ENCODE data around the gene ARHGAP19. TPM values are rescaled to one million over a fixed set of nuclear protein-coding genes. Genes with fewer than 3 reads are reported as not detected.

ARHGAP19 gene, protein sequence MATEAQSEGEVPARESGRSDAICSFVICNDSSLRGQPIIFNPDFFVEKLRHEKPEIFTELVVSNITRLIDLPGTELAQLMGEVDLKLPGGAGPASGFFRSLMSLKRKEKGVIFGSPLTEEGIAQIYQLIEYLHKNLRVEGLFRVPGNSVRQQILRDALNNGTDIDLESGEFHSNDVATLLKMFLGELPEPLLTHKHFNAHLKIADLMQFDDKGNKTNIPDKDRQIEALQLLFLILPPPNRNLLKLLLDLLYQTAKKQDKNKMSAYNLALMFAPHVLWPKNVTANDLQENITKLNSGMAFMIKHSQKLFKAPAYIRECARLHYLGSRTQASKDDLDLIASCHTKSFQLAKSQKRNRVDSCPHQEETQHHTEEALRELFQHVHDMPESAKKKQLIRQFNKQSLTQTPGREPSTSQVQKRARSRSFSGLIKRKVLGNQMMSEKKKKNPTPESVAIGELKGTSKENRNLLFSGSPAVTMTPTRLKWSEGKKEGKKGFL
- total RNA-seq (2022; extraction: Qiagen RNA extraction), result 4.6 to 6.4 TPM (median 5.1 TPM) in 5 replicates

DNA sequence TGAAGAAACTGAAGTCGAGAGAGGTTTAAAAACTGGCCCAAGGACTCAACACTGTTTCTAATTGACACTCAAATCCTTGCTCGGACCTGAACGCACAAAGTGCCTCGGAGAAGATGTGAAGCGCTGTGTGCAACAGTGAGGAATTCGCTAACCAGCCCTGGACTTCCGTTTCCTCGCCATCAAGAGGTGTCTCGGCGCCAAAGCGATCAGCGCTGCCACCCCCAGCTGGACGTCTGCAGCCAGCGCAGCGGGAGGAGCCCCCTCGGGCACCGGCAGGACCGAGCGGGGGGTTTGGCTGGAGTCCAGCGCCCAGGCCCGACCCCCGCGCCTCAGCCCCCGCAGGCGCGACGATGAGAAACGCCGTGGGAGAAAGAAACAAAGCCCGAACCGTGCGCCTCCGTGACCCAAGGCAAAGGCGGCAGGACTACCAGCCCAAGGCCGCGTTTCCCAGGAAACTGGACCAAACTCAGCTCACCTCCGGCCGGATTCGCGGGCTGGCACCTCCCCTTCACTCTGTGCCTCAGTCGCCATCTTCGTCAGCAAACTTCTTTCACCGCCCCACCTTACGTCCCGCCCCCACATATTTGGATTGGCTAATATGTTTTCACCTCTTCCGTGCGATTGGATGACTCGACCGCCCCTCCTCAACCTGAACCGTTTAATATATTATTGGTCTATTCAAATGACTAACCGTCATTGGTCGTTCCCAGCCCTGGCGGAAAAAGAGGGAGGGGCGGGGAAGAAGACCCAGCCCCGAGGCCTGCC, at the start of gene ARHGAP19:
Gene ARHGAP19 (minus strand): TSS at position 541 of the 765 bp plus-strand sequence. CDS start 10 bp downstream, at position 531.

DNA sequence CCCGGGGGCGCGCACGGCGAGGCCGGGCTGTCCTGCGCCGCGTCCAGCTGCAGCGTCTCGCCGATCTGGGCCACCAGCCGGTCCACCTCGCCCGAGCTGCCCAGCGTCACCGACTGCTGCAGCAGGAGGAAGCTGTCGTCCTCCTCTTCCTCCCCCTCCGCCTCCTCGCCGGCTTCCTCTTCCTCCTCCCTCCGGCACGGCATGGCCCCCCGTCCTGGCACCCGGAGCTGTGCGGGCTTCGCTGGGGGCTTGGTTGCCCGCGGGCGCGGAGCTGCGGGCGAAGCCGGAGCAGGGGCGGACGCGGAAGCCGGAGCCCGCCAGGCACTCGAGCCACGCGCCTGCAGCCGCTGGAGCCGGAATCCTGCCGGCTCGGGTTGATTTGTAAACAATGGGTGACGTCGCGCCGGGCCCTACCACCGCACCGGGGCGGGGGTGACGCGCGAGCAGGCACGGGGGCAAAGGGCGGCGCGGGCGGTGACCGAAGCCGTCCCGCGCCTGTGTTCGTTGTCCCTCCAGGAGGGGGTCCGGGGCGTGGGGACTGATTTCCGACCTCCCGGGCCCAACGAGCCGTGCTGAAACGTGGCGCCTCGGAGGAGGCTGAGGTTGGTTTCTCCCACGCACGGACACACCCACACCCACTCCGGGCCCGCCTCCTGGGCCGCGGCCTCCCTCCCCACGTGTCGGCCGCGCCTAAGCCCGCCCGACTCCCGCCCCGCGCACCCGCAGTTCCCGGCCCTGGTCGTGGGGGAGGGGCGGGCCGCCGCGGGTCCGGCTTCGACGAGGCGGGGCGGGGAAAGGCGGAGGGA, 42.1 kb upstream of the ARHGAP19 start, which contains the start of gene FRAT2:
Gene FRAT2 (minus strand): TSS at position 360 of the 806 bp plus-strand sequence. CDS start 157 bp downstream, at position 203.

DNA sequence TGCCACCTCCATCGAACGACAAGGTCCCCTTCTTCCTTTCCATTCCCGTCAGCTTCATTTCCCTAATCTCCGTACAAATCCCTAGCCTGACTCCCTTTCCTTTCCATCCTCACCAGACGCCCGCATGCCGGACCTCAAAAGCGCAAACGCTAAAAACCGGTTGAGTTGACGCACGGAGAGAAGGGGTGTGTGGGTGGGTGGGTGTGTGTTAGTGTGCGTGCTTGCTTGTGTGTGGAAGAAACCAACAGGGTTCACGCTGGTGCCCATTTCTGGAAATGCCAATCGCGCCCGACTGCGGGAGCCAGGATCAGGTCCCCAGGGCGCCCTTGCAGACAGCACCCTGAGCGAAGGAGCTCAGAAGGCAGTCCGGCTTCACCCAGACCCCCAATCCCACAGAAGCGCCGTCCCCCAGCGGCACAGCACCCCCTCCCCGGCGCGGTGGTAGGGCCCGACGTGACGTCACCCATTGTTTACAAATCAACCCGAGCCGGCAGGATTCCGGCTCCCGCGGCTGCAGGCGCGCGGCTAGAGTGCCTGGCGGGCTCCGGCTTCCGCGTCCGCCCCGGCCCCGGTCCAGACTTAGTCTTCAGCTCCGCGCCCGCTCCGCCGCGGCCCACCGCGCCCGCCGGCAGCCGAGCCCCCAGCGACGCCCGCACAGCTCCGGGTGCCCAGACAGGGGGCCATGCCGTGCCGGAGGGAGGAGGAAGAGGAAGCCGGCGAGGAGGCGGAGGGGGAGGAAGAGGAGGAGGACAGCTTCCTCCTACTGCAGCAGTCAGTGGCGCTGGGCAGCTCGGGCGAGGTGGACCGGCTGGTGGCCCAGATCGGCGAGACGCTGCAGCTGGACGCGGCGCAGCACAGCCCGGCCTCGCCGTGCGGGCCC, 26.6 kb upstream of the ARHGAP19 start, which contains the start of gene FRAT1:
Gene FRAT1 (plus strand): TSS at position 500 of the 880 bp plus-strand sequence. CDS start 183 bp downstream, at position 683.

DNA sequence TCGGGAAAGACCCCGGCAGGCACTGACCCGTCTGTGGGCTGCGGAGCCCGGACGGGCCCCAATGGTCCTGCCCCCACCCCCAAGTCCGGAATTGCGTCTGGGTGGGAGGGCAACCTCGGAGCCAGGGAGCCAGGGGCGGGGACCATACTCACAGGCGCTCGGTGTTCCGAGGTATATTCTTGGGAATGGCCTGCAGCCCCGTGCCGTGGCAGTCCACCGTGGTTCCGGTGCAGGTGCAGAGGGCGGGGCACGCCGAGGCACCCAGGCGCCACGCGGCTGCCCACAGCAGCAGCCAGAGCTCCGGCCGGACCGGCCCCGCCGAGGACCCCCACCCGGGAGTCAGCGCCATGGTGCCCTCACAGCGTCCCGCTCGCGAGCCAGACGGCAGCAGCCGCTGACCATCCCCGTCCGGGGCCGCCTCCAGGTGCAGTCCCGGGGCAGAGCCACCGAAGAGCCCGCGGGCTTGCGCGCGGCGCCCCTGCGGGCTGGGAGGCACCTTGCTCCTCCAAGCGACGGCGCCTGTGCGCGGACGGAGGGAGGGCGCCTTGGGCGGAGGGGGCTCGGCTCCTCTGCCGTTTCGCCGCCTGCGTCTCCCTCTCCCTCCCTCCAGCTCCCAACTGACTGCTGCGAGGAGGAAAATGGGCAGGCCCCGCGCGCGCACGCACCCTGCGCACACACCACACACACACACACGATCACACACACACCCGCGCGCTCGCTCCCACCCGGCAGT, 106.9 kb downstream of the ARHGAP19 start, which contains the start of gene SLIT1:
Gene SLIT1 (minus strand): TSS at position 634 of the 733 bp plus-strand sequence. CDS start 285 bp downstream, at position 349.

Other genes with a start within 250 kb of the ARHGAP19 start
- gene SLIT1, start 106.7 kb downstream of the ARHGAP19 start, total RNA-seq (2022; extraction: Qiagen RNA extraction), result 0.02 to 0.13 TPM (median 0.05 TPM) in 5 replicates
- gene FRAT1, start 26.6 kb upstream of the ARHGAP19 start, total RNA-seq (2022; extraction: Qiagen RNA extraction), result 0.77 to 2.3 TPM (median 1.8 TPM) in 5 replicates
- gene FRAT2, start 42.1 kb upstream of the ARHGAP19 start, total RNA-seq (2022; extraction: Qiagen RNA extraction), result 5.4 to 8.7 TPM (median 7.7 TPM) in 5 replicates
- gene RRP12, start 108.7 kb upstream of the ARHGAP19 start, total RNA-seq (2022; extraction: Qiagen RNA extraction), result 54.9 to 69.0 TPM (median 58.8 TPM) in 5 replicates
- 579 to 644 TPM (median 626 TPM) in 5 replicates for gene PGAM1, start 133.6 kb upstream of the ARHGAP19 start, total RNA-seq (2022; extraction: Qiagen RNA extraction)
- gene EXOSC1, start 153.4 kb upstream of the ARHGAP19 start, total RNA-seq (2022; extraction: Qiagen RNA extraction), result 52.6 to 61.6 TPM (median 56.4 TPM) in 5 replicates
- 44.2 to 53.8 TPM (median 53.5 TPM) in 5 replicates for gene ZDHHC16, start 153.5 kb upstream of the ARHGAP19 start, total RNA-seq (2022; extraction: Qiagen RNA extraction)
- 42.0 to 51.0 TPM (median 48.0 TPM) in 5 replicates for gene MMS19, start 205.8 kb upstream of the ARHGAP19 start, total RNA-seq (2022; extraction: Qiagen RNA extraction)
- 14.9 to 21.2 TPM (median 19.4 TPM) in 5 replicates for gene UBTD1, start 206.3 kb upstream of the ARHGAP19 start, total RNA-seq (2022; extraction: Qiagen RNA extraction)